H9 (cell line): ENCODE data around the gene NOP16. TPM values are rescaled to one million over a fixed set of nuclear protein-coding genes. Genes with fewer than 3 reads are reported as not detected.

Experiments
- DNase-seq: peaks from one replicate; pipeline ENCODE4 v3.0.0-alpha.2; 2017
- H2AFZ ChIP-seq: one replicate; pipeline ENCODE4 v1.6.1; 2013; ENCODE audit warnings: mild to moderate bottlenecking, low read length, control low read depth, moderate library complexity
- H2AK5ac ChIP-seq: 2 replicates; pipeline ENCODE4 v1.6.1; 2013; ENCODE audit warnings: low read length, control low read depth, mixed read lengths; ENCODE audit not compliant: insufficient read length
- H2BK120ac ChIP-seq: one replicate; pipeline ENCODE4 v1.6.1; 2013; ENCODE audit warnings: low read depth, mild to moderate bottlenecking, low read length, control low read depth, inconsistent platforms; ENCODE audit not compliant: poor library complexity, severe bottlenecking
- H2BK12ac ChIP-seq: 2 replicates; pipeline ENCODE4 v1.6.1; 2013; ENCODE audit warnings: low read length, control low read depth, mixed read lengths, low read depth; ENCODE audit not compliant: insufficient read length
- H2BK15ac ChIP-seq: 2 replicates; pipeline ENCODE4 v1.6.1; 2013; ENCODE audit warnings: low read depth, low read length, control low read depth
- H2BK20ac ChIP-seq: one replicate; pipeline ENCODE4 v1.6.1; 2013; ENCODE audit warnings: low read depth, mild to moderate bottlenecking, low read length, control low read depth, inconsistent platforms; ENCODE audit not compliant: poor library complexity, severe bottlenecking
- H2BK5ac ChIP-seq: 2 replicates; pipeline ENCODE4 v1.6.1; 2013; ENCODE audit warnings: low read length, control low read depth, mixed read lengths; ENCODE audit not compliant: insufficient read length
- H3K14ac ChIP-seq: 2 replicates; pipeline ENCODE4 v1.6.1; 2013; ENCODE audit warnings: low read length, control low read depth; ENCODE audit not compliant: insufficient read depth
- H3K18ac ChIP-seq: 2 replicates; pipeline ENCODE4 v1.6.1; 2013; ENCODE audit warnings: low read depth, mild to moderate bottlenecking, mixed read lengths, low read length, control low read depth; ENCODE audit not compliant: insufficient read length
- H3K23ac ChIP-seq: 2 replicates; pipeline ENCODE4 v1.6.1; 2013; ENCODE audit warnings: low read length, control low read depth, mixed read lengths, low read depth; ENCODE audit not compliant: insufficient read length
- H3K23me2 ChIP-seq: 2 replicates; pipeline ENCODE4 v1.6.1; 2013; ENCODE audit warnings: low read depth, mild to moderate bottlenecking, mixed read lengths, low read length, control low read depth; ENCODE audit not compliant: insufficient read length, poor library complexity, severe bottlenecking
- H3K27ac ChIP-seq: 2 replicates; pipeline ENCODE4 v1.5.1; 2013; ENCODE audit warnings: low read length, control low read depth, mixed read lengths, low read depth; ENCODE audit not compliant: insufficient read length
- H3K27me3 ChIP-seq: 2 replicates; pipeline ENCODE4 v1.6.1; 2013; ENCODE audit warnings: low read length, control low read depth, inconsistent platforms; ENCODE audit not compliant: insufficient read depth
- H3K4ac ChIP-seq: 2 replicates; pipeline ENCODE4 v1.6.1; 2013; ENCODE audit warnings: low read depth, mild to moderate bottlenecking, control low read depth, inconsistent platforms, low read length, moderate library complexity
- H3K4me1 ChIP-seq: 2 replicates; pipeline ENCODE4 v1.6.1; 2013; ENCODE audit warnings: low read length, control low read depth, inconsistent platforms; ENCODE audit not compliant: insufficient read depth
- H3K4me2 ChIP-seq: 2 replicates; pipeline ENCODE4 v1.6.1; 2013; ENCODE audit warnings: low read length, control low read depth, mixed read lengths; ENCODE audit not compliant: insufficient read length, insufficient read depth
- H3K56ac ChIP-seq: 2 replicates; pipeline ENCODE4 v1.6.1; 2013; ENCODE audit warnings: low read depth, mild to moderate bottlenecking, mixed read lengths, low read length, control low read depth; ENCODE audit not compliant: insufficient read length
- H3K79me1 ChIP-seq: 2 replicates; pipeline ENCODE4 v1.6.1; 2013; ENCODE audit warnings: low read depth, mild to moderate bottlenecking, moderate library complexity, low read length, control low read depth, inconsistent platforms; ENCODE audit not compliant: insufficient read depth, poor library complexity, severe bottlenecking
- H3K79me2 ChIP-seq: 2 replicates; pipeline ENCODE4 v1.6.1; 2013; ENCODE audit warnings: low read length, control low read depth, inconsistent platforms; ENCODE audit not compliant: insufficient read depth
- H3K9ac ChIP-seq: 2 replicates; pipeline ENCODE4 v1.6.1; 2013; ENCODE audit warnings: low read length, control low read depth, mixed read lengths; ENCODE audit not compliant: insufficient read length; ENCODE audit errors: extremely low read depth
- H3K9me3 ChIP-seq: one replicate; pipeline ENCODE4 v1.6.1; 2013; ENCODE audit warnings: low read depth, low read length, inconsistent platforms; ENCODE audit not compliant: control insufficient read depth
- H3T11ph ChIP-seq: one replicate; pipeline ENCODE4 v1.6.1; 2013; ENCODE audit warnings: mild to moderate bottlenecking, low read length, control low read depth, inconsistent platforms
- H4K20me1 ChIP-seq: one replicate; pipeline ENCODE4 v1.6.1; 2013; ENCODE audit not compliant: control insufficient read depth, insufficient read length, insufficient read depth
- H4K5ac ChIP-seq: 2 replicates; pipeline ENCODE4 v1.6.1; 2013; ENCODE audit warnings: low read depth, mild to moderate bottlenecking, mixed read lengths, low read length, control low read depth; ENCODE audit not compliant: insufficient read length
- H4K8ac ChIP-seq: replicated peaks from 2 replicates; pipeline ENCODE4 v1.6.1; 2013; ENCODE audit warnings: low read length, control low read depth, mixed read lengths, low read depth; ENCODE audit not compliant: insufficient read length
- H4K91ac ChIP-seq: 2 replicates; pipeline ENCODE4 v1.6.1; 2013; ENCODE audit warnings: low read depth, mild to moderate bottlenecking, moderate library complexity, mixed read lengths, low read length, control low read depth; ENCODE audit not compliant: insufficient read length
- H3K27ac Mint-ChIP-seq, 3 experiments: 2 replicates in 2 of 3; 3 replicates in 1 of 3; pipeline ENCODE4 v1.8.0; 2020 to 2021; ENCODE audit warnings: mixed read lengths in 3 of 3, mild to moderate bottlenecking in 1 of 3, moderate library complexity in 1 of 3
- H3K27me3 Mint-ChIP-seq: 2 replicates; pipeline ENCODE4 v1.8.0; 2021; ENCODE audit warnings: low read depth, mild to moderate bottlenecking, moderate library complexity, mixed read lengths
- H3K36me3 Mint-ChIP-seq, 3 experiments: 2 replicates in 2 of 3; 3 replicates in 1 of 3; pipeline ENCODE4 v1.8.0; 2020 to 2021; ENCODE audit warnings: low read depth in 3 of 3, mixed read lengths in 3 of 3; ENCODE audit not compliant: insufficient read depth in 1 of 3
- H3K4me1 Mint-ChIP-seq, 2 experiments: 2 replicates each; pipeline ENCODE4 v1.8.0; 2020; ENCODE audit warnings: mixed read lengths in 2 of 2
- H3K4me3 Mint-ChIP-seq, 2 experiments: 2 replicates in 1 of 2; 3 replicates in 1 of 2; pipeline ENCODE4 v1.8.0; 2020 to 2021; ENCODE audit warnings: mild to moderate bottlenecking in 2 of 2, mixed read lengths in 2 of 2, moderate library complexity in 1 of 2
- H3K9me3 Mint-ChIP-seq, 2 experiments: 2 replicates in 1 of 2; 3 replicates in 1 of 2; pipeline ENCODE4 v1.8.0; 2020; ENCODE audit warnings: mild to moderate bottlenecking in 2 of 2, mixed read lengths in 2 of 2, moderate library complexity in 1 of 2
- CTCF ChIP-seq: fragments of 200-600 bp; sonication (generic); conservative IDR thresholded peaks from 3 replicates; pipeline ENCODE4 v1.8.0; 2021; ENCODE audit warnings: antibody characterized with exemption, mild to moderate bottlenecking
- WGBS: extraction: QIAGEN DNeasy Blood & Tissue Kit; methylation state at CpG from one replicate; pipeline ENCODE4 v1.1.7; 2013; ENCODE audit warnings: missing lambda C conversion rate, low lambda C conversion rate, mixed read lengths; ENCODE audit not compliant: insufficient read length; ENCODE audit errors: extremely low coverage; 5-methylcytosine and 5-hydroxymethylcytosine counted together
- total RNA-seq: library from RNA; stranded (reverse); gene quantifications from 2 replicates; pipeline ENCODE4 v1.2.1, GENCODE V29; 2021

Gene NOP16
- total RNA-seq, 1 experiment from 2014 or later, result 114 TPM

- Histone ChIP-seq H2BK5ac (no peak overlapping the region), H3K4ac (no peak overlapping the region), H2AK5ac (no peak overlapping the region), H3K56ac (no peak overlapping the region), H2BK12ac (no peak overlapping the region), H3T11ph (no peak overlapping the region), H3K4me1 (no peaks in the 10 kb centered on the region; the same call in 1 of the 2 replicates), H4K5ac (no peak overlapping the region), H3K27me3 (peaks cover 7% of the 10 kb centered on the region; the same call in 1 of the 2 replicates), H4K91ac (no peak overlapping the region), H3K23me2 (peaks cover 16% of the 10 kb centered on the region), H4K8ac (no peak overlapping the region), H2BK120ac (no peak overlapping the region), H3K9me3 (no peaks in the 10 kb centered on the region), H3K9ac (peak overlapping the region; percentile 85), H4K20me1 (no peaks in the 10 kb centered on the region), H2BK15ac (no peak overlapping the region), H3K4me2 (peak overlapping the region; percentile 70), H3K79me1 (no peaks in the 10 kb centered on the region), H3K18ac (peak overlapping the region; percentile 15), H3K14ac (peak overlapping the region; percentile 93), H3K27ac (no peak overlapping the region), H3K79me2 (peaks cover 8% of the 10 kb centered on the region; the same call in 1 of the 2 replicates), H2BK20ac (no peak overlapping the region), H2AFZ (no peak overlapping the region), H3K23ac (no peak overlapping the region)
- peaks cover 16 to 35% (median 29%) of the 10 kb centered on the region in 3 experiments for H3K36me3 Mint-ChIP-seq
- H3K27me3 Mint-ChIP-seq, result peaks cover 36% of the 10 kb centered on the region
- H3K27ac Mint-ChIP-seq, result peak overlapping the region in 2 of 3 experiments; percentile 90 to 100; a peak in 3 of 7 replicates
- no peaks in the 10 kb centered on the region for H3K9me3 Mint-ChIP-seq
- peak overlapping the region; percentile 98 to 99 for H3K4me3 Mint-ChIP-seq
- H3K4me1 Mint-ChIP-seq, result peaks cover 11 to 16% of the 10 kb centered on the region in 2 experiments
- no peak for DNase-seq
- no peak for TF ChIP-seq CTCF
- WGBS, result no CpG with 5 or more reads among the region's 27 CpGs
Measured at GRCh38 chr5:176360894-176361436, 27.4 kb downstream of the NOP16 start.
